ENCODE data around the gene ST3GAL5. TPM values are rescaled to one million over a fixed set of nuclear protein-coding genes. Genes with fewer than 3 reads are reported as not detected.

ST3GAL5 gene
- total RNA-seq = 10 to 100 TPM in 2 of 4 donors, 1 to 10 TPM in 2; 3.0 to 20.2 (median 13.6) TPM

- Histone ChIP-seq H3K36me3 (no peaks in the 10 kb centered on the region), H3K27ac (peak within 1 kb of the TSS; percentile 82 to 87 (median 85)), H3K9me3 (no peaks in the 10 kb centered on the region), H3K27me3 (no peaks in the 10 kb centered on the region), H3K4me3 (peak within 1 kb of the TSS; percentile 66 to 87 (median 72)), H3K4me1 (peaks cover 14 to 42% (median 21%) of the 10 kb centered on the region in 4 donors)
- peak; percentile 91 for DNase-seq
- TF ChIP-seq POLR2A (IDR thresholded peaks at IDR 0.05) (peak; percentile 55), EP300 (IDR thresholded peaks at IDR 0.05; ENCODE audit: low read depth) (no peak), CTCF (IDR thresholded peaks at IDR 0.05) (peak; percentile 48 to 69 (median 55)), POLR2AphosphoS5 (IDR thresholded peaks at IDR 0.05) (peak; percentile 31 to 74 (median 56))
- in situ Hi-C loops (cut with MboI; ENCODE audit: low pct_ligation_motif_present in 1 of 4, low pct_unique_long_range_greater_than_20kb in 1 of 4, low sequenced_read_pairs in 3 of 4) (loop anchor here in 2 of 4 donors (10.0 kb wide), 1 partner anchor 186 kb away; no protein-coding TSS in a partner anchor), intact Hi-C loops (cut with DNase I; ENCODE audit: low total_unique reads) (loop anchor here (5.0 to 10.0 kb wide), 2 partner anchors 62 to 186 kb away; no protein-coding TSS in a partner anchor)
- WGBS, 2 donors (ENCODE audit: low coverage in 1 of 2) = 0 to 1% methylated on average over 9 to 66 of the region's 94 CpGs
These were observed at the start of gene ST3GAL5 for GRCh38 chr2:85888684-85889626. ST3GAL5 (minus strand) TSS chr2:85888990; CDS start chr2:85888905, 85 bp downstream.

GRCh38 chr2:85938456-85938855 is 49.7 kb upstream of the ST3GAL5 start:
- in situ Hi-C loops (cut with MboI; ENCODE audit: low pct_ligation_motif_present in 1 of 4, low pct_unique_long_range_greater_than_20kb in 1 of 4, low sequenced_read_pairs in 3 of 4) (no loop called here), intact Hi-C loops (cut with DNase I; ENCODE audit: low total_unique reads) (no loop called here)
- Histone ChIP-seq H3K36me3 (no peaks in the 10 kb centered on the region), H3K9me3 (peaks cover 0 to 4% of the 10 kb centered on the region in 2 donors), H3K27ac (no peak overlapping the region), H3K27me3 (no peaks in the 10 kb centered on the region), H3K4me1 (no peaks in the 10 kb centered on the region), H3K4me3 (no peak overlapping the region)
- no peak for DNase-seq
- TF ChIP-seq POLR2A (IDR thresholded peaks at IDR 0.05) = no peak
- TF ChIP-seq CTCF (IDR thresholded peaks at IDR 0.05) = no peak
- TF ChIP-seq POLR2AphosphoS5 (IDR thresholded peaks at IDR 0.05) = no peak
- no peak for TF ChIP-seq EP300 (IDR thresholded peaks at IDR 0.05; ENCODE audit: low read depth)
- 78 to 80% methylated on average over 2 of the region's 2 CpGs for WGBS, 2 donors (ENCODE audit: low coverage in 1 of 2)

- Histone ChIP-seq H3K27me3 (no peaks in the 10 kb centered on the region), H3K9me3 (no peaks in the 10 kb centered on the region), H3K4me1 (no peaks in the 10 kb centered on the region), H3K4me3 (no peak overlapping the region), H3K36me3 (no peaks in the 10 kb centered on the region), H3K27ac (no peak overlapping the region)
- DNase-seq = no peak
- in situ Hi-C loops (cut with MboI; ENCODE audit: low pct_ligation_motif_present in 1 of 4, low pct_unique_long_range_greater_than_20kb in 1 of 4, low sequenced_read_pairs in 3 of 4) (no loop called here), intact Hi-C loops (cut with DNase I; ENCODE audit: low total_unique reads) (no loop called here)
- 82 to 100% methylated on average over 2 to 5 of the region's 5 CpGs for WGBS, 2 donors (ENCODE audit: low coverage in 1 of 2)
- TF ChIP-seq POLR2AphosphoS5 (IDR thresholded peaks at IDR 0.05) (no peak), POLR2A (IDR thresholded peaks at IDR 0.05) (no peak), CTCF (IDR thresholded peaks at IDR 0.05) (no peak), EP300 (IDR thresholded peaks at IDR 0.05; ENCODE audit: low read depth) (no peak)
These were observed 48.3 kb upstream of the ST3GAL5 start for GRCh38 chr2:85937069-85937439.

- H3K36me3 ChIP-seq = no peaks in the 10 kb centered on the region
- H3K9me3 ChIP-seq = no peaks in the 10 kb centered on the region
- H3K4me1 ChIP-seq = no peaks in the 10 kb centered on the region
- 95% methylated on average over 22 of the region's 22 CpGs; no CpG with 5 or more reads in 1 of the 2 donors for WGBS, 2 donors (ENCODE audit: low coverage in 1 of 2)
- no peak overlapping the region for H3K4me3 ChIP-seq
- DNase-seq = no peak
- no peak overlapping the region for H3K27ac ChIP-seq
- in situ Hi-C loops (cut with MboI; ENCODE audit: low pct_ligation_motif_present in 1 of 4, low pct_unique_long_range_greater_than_20kb in 1 of 4, low sequenced_read_pairs in 3 of 4) (no loop called here), intact Hi-C loops (cut with DNase I; ENCODE audit: low total_unique reads) (no loop called here)
- TF ChIP-seq POLR2AphosphoS5 (IDR thresholded peaks at IDR 0.05) = no peak
- TF ChIP-seq EP300 (IDR thresholded peaks at IDR 0.05; ENCODE audit: low read depth) = no peak
- TF ChIP-seq CTCF (IDR thresholded peaks at IDR 0.05) = no peak
- TF ChIP-seq POLR2A (IDR thresholded peaks at IDR 0.05) = no peak
- H3K27me3 ChIP-seq = no peaks in the 10 kb centered on the region
These were observed 47.8 kb upstream of the ST3GAL5 start for GRCh38 chr2:85936421-85937068.
